ENCODE results near the gene DNAH10. TPM values are rescaled to one million over a fixed set of nuclear protein-coding genes. Genes with fewer than 3 reads are reported as not detected.

The DNAH10 gene
- total and polyA plus RNA-seq, 10 of the 15 experiments (the other 5 are each of a cell fraction or from before 2014, with no cell fraction given) = 0.01 to 0.32 (median 0.06) TPM

DNA sequence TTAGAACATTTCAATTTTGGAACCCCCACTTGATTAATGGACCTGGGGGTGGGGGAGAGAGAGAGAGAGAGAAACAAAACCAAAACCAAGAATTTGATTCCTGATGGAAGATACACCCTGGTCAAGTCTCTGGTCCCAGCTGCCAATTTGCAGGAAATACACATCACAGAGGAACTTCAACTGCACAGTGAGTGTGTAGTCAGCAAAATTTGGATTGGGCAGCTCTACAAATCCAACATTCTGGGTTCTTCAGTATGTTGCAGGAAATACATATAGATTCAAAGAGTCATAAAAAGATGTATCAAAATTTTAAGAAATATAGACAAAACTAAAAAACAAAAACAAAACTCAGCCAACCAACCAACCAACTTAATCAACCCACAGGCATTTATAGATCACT lies 17.4 kb downstream of the DNAH10 start:
- no peak for TF ChIP-seq SP1 (IDR thresholded peaks at IDR 0.05; ENCODE audit: low read depth, low read length)
- no peak for TF ChIP-seq NFYA (IDR thresholded peaks at IDR 0.05; ENCODE audit: borderline replicate concordance, low read depth, low read length)
- TF ChIP-seq BHLHE40 (IDR thresholded peaks at IDR 0.05; ENCODE audit: borderline replicate concordance in 1 of 2, low read depth in 2 of 2, low read length in 1 of 2) = no peak
- TF ChIP-seq KAT2A (conservative IDR thresholded peaks at IDR 0.05; ENCODE audit: control insufficient read depth, low read depth, low read length) = no peak
- no peak for TF ChIP-seq ZNF217 (IDR thresholded peaks at IDR 0.05)
- no peak for TF ChIP-seq ETV6 (conservative IDR thresholded peaks at IDR 0.05 in 1 of 2, IDR thresholded peaks at IDR 0.05 in 1 of 2; ENCODE audit: borderline replicate concordance in 1 of 2, low read depth in 1 of 2)
- no peak for TF ChIP-seq POLR2A (IDR thresholded peaks at IDR 0.05; ENCODE audit: low read depth, low read length)
- no peak for TF ChIP-seq MTA2 (IDR thresholded peaks at IDR 0.05; ENCODE audit: low read depth)
- TF ChIP-seq, protein P1, sequence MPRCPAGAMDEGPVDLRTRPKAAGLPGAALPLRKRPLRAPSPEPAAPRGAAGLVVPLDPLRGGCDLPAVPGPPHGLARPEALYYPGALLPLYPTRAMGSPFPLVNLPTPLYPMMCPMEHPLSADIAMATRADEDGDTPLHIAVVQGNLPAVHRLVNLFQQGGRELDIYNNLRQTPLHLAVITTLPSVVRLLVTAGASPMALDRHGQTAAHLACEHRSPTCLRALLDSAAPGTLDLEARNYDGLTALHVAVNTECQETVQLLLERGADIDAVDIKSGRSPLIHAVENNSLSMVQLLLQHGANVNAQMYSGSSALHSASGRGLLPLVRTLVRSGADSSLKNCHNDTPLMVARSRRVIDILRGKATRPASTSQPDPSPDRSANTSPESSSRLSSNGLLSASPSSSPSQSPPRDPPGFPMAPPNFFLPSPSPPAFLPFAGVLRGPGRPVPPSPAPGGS (IDR thresholded peaks at IDR 0.05; ENCODE audit: borderline replicate concordance, insufficient read depth, low read depth, low read length, poor library complexity, severe bottlenecking) = no peak
- TF ChIP-seq RAD51 (IDR thresholded peaks at IDR 0.05) = no peak
- TF ChIP-seq, protein P2, sequence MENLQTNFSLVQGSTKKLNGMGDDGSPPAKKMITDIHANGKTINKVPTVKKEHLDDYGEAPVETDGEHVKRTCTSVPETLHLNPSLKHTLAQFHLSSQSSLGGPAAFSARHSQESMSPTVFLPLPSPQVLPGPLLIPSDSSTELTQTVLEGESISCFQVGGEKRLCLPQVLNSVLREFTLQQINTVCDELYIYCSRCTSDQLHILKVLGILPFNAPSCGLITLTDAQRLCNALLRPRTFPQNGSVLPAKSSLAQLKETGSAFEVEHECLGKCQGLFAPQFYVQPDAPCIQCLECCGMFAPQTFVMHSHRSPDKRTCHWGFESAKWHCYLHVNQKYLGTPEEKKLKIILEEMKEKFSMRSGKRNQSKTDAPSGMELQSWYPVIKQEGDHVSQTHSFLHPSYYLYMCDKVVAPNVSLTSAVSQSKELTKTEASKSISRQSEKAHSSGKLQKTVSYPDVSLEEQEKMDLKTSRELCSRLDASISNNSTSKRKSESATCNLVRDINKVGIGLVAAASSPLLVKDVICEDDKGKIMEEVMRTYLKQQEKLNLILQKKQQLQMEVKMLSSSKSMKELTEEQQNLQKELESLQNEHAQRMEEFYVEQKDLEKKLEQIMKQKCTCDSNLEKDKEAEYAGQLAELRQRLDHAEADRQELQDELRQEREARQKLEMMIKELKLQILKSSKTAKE (IDR thresholded peaks at IDR 0.05; ENCODE audit: low read depth, poor library complexity, severe bottlenecking) = no peak
- TF ChIP-seq ZNF622 (IDR thresholded peaks at IDR 0.05) = no peak
- H4K20me1 ChIP-seq (ENCODE audit: control insufficient read depth, insufficient read depth) = no peaks in the 10 kb centered on the region
- intact Hi-C loops (cut with micrococcal nuclease; ENCODE audit: unreplicated experiment) = no loop called here
- in situ Hi-C loops (cut with MboI) = no loop called here
- no peaks in the 10 kb centered on the region for H3K4me1 ChIP-seq (ENCODE audit: control insufficient read depth, insufficient read depth, low read length)
- POLR2A ChIA-PET = no interaction called here
- RAD21 ChIA-PET (ENCODE audit: unreplicated experiment) = no interaction called here
- no peak for FAIRE-seq
- H3K9me3 ChIP-seq (replicated peaks; ENCODE audit: control insufficient read depth, insufficient read depth, low read length) = no peaks in the 10 kb centered on the region; the same call in 2 of the 3 replicates
- H3K27ac ChIP-seq (ENCODE audit: control insufficient read depth, insufficient read depth) = no peak overlapping the region
- H3K4me3 ChIP-seq = no peak overlapping the region
- CTCF ChIA-PET = interaction anchor here (0.8 kb wide), 1 partner anchor 13 kb away, joined by 3 read pairs; no protein-coding TSS in a partner anchor
- H3K36me3 ChIP-seq (ENCODE audit: control insufficient read depth in 2 of 2, insufficient read depth in 2 of 2, low read length in 1 of 2) = no peaks in the 10 kb centered on the region
- H3K27me3 ChIP-seq (replicated peaks in 1 of 2; ENCODE audit: control insufficient read depth in 2 of 2, insufficient read depth in 2 of 2, low read length in 1 of 2) = no peaks in the 10 kb centered on the region
- H3K79me2 ChIP-seq (ENCODE audit: control insufficient read depth, insufficient read depth, low read length) = no peaks in the 10 kb centered on the region
- no peak overlapping the region for H3K9ac ChIP-seq (ENCODE audit: control insufficient read depth, insufficient read depth, low read length)
- H2AFZ ChIP-seq (ENCODE audit: control insufficient read depth, low read depth, low read length) = no peak overlapping the region
- no peak overlapping the region for H3K4me2 ChIP-seq (ENCODE audit: control insufficient read depth, insufficient read depth)
- no TSS peak for BruUV-seq (replicated peaks)
- SMC1A ChIA-PET (ENCODE audit: uncharacterized antibody, unreplicated experiment) = interaction anchor here (1.4 kb wide), 1 partner anchor 33 kb away, joined by 3 read pairs; no protein-coding TSS in a partner anchor
- no peak for ATAC-seq
- no peak for DNase-seq (ENCODE audit: low read depth, low spot score)
